ENCODE measurements around the gene PPP1R14C.

The PPP1R14C gene

GRCh38 chr6:150203378-150203777 lies 60.5 kb downstream of the PPP1R14C start:
- no peak overlapping the region for H3K4ac ChIP-seq (ENCODE audit: low read depth in 1 of 2, low read length in 2 of 2)
- H3K79me1 ChIP-seq (replicated peaks; ENCODE audit: low read length, poor library complexity, severe bottlenecking), result peaks cover 4% of the 10 kb centered on the region
- H3K9me3 ChIP-seq (ENCODE audit: control insufficient read depth, low read length), result no peaks in the 10 kb centered on the region
- H3K4me2 ChIP-seq (ENCODE audit: low read length, poor library complexity, severe bottlenecking), result no peak overlapping the region
- H3K23ac ChIP-seq (ENCODE audit: low read length in 2 of 2), result no peak overlapping the region
- no peak overlapping the region for H2AFZ ChIP-seq (ENCODE audit: low read depth, low read length)
- H3K9ac ChIP-seq (ENCODE audit: low read length), result no peak overlapping the region
- no peak overlapping the region for H2AK5ac ChIP-seq (ENCODE audit: low read length, severe bottlenecking)
- H4K8ac ChIP-seq (ENCODE audit: low read length), result no peak overlapping the region
- H3K18ac ChIP-seq (ENCODE audit: low read depth in 1 of 2, low read length in 2 of 2), result no peak overlapping the region
- H2BK5ac ChIP-seq (ENCODE audit: low read depth, low read length, poor library complexity, severe bottlenecking), result no peak overlapping the region
- H3K14ac ChIP-seq (ENCODE audit: low read length in 2 of 2), result no peak overlapping the region
- no peaks in the 10 kb centered on the region for H3K27me3 ChIP-seq (ENCODE audit: control insufficient read depth in 1 of 2, insufficient read depth in 1 of 2, low read length in 2 of 2)
- H2BK15ac ChIP-seq (ENCODE audit: low read depth, poor library complexity, severe bottlenecking), result no peak overlapping the region
- H4K91ac ChIP-seq (ENCODE audit: low read length), result no peak overlapping the region
- H2BK120ac ChIP-seq (ENCODE audit: low read depth, low read length), result no peak overlapping the region
- no peaks in the 10 kb centered on the region for H3K36me3 ChIP-seq (ENCODE audit: control insufficient read depth in 1 of 2, insufficient read depth in 2 of 2, low read depth in 1 of 2, low read length in 2 of 2)
- no peak for DNase-seq
- WGBS, result 97% methylated on average over 12 of the region's 12 CpGs
- no peak overlapping the region for H2BK12ac ChIP-seq (ENCODE audit: low read length in 2 of 2)
- H3K4me1 ChIP-seq (ENCODE audit: control insufficient read depth, insufficient read depth, low read depth, low read length), result peaks cover 10% of the 10 kb centered on the region
- H3K4me3 ChIP-seq (ENCODE audit: insufficient read depth in 1 of 2, low read depth in 1 of 2, low read length in 2 of 2), result no peak overlapping the region
- no peak overlapping the region for H3K27ac ChIP-seq (ENCODE audit: low read length, poor library complexity, severe bottlenecking)

- Histone ChIP-seq H2BK120ac (ENCODE audit: low read depth, low read length) (no peak overlapping the region), H3K9me3 (ENCODE audit: control insufficient read depth, low read length) (no peaks in the 10 kb centered on the region), H3K4ac (ENCODE audit: low read depth in 1 of 2, low read length in 2 of 2) (no peak overlapping the region), H2AK5ac (ENCODE audit: low read length, severe bottlenecking) (no peak overlapping the region), H3K79me1 (replicated peaks; ENCODE audit: low read length, poor library complexity, severe bottlenecking) (peaks cover 4% of the 10 kb centered on the region), H3K18ac (ENCODE audit: low read depth in 1 of 2, low read length in 2 of 2) (no peak overlapping the region), H3K27ac (ENCODE audit: low read length, poor library complexity, severe bottlenecking) (no peak overlapping the region), H2BK5ac (ENCODE audit: low read depth, low read length, poor library complexity, severe bottlenecking) (no peak overlapping the region), H3K4me2 (ENCODE audit: low read length, poor library complexity, severe bottlenecking) (no peak overlapping the region), H3K4me1 (ENCODE audit: control insufficient read depth, insufficient read depth, low read depth, low read length) (peaks cover 10% of the 10 kb centered on the region), H3K4me3 (ENCODE audit: insufficient read depth in 1 of 2, low read depth in 1 of 2, low read length in 2 of 2) (no peak overlapping the region), H3K27me3 (ENCODE audit: control insufficient read depth in 1 of 2, insufficient read depth in 1 of 2, low read length in 2 of 2) (no peaks in the 10 kb centered on the region), H3K9ac (ENCODE audit: low read length) (no peak overlapping the region), H3K23ac (ENCODE audit: low read length in 2 of 2) (no peak overlapping the region), H3K36me3 (ENCODE audit: control insufficient read depth in 1 of 2, insufficient read depth in 2 of 2, low read depth in 1 of 2, low read length in 2 of 2) (no peaks in the 10 kb centered on the region), H4K91ac (ENCODE audit: low read length) (no peak overlapping the region), H2AFZ (ENCODE audit: low read depth, low read length) (no peak overlapping the region), H2BK12ac (ENCODE audit: low read length in 2 of 2) (no peak overlapping the region), H2BK15ac (ENCODE audit: low read depth, poor library complexity, severe bottlenecking) (no peak overlapping the region), H4K8ac (ENCODE audit: low read length) (no peak overlapping the region), H3K14ac (ENCODE audit: low read length in 2 of 2) (no peak overlapping the region)
- DNase-seq, result no peak
- WGBS, result 95% methylated on average over 22 of the region's 22 CpGs
Observed at GRCh38 chr6:150203871-150204545, 61.2 kb downstream of the PPP1R14C start.

GRCh38 chr6:150204705-150205472 lies 62.0 kb downstream of the PPP1R14C start:
- Histone ChIP-seq H3K36me3 (ENCODE audit: control insufficient read depth in 1 of 2, insufficient read depth in 2 of 2, low read depth in 1 of 2, low read length in 2 of 2) (no peaks in the 10 kb centered on the region), H2BK12ac (ENCODE audit: low read length in 2 of 2) (no peak overlapping the region), H2AK5ac (ENCODE audit: low read length, severe bottlenecking) (no peak overlapping the region), H2BK5ac (ENCODE audit: low read depth, low read length, poor library complexity, severe bottlenecking) (no peak overlapping the region), H2BK15ac (ENCODE audit: low read depth, poor library complexity, severe bottlenecking) (no peak overlapping the region), H2AFZ (ENCODE audit: low read depth, low read length) (no peak overlapping the region), H3K27me3 (ENCODE audit: control insufficient read depth in 1 of 2, insufficient read depth in 1 of 2, low read length in 2 of 2) (no peaks in the 10 kb centered on the region), H3K14ac (ENCODE audit: low read length in 2 of 2) (no peak overlapping the region), H3K79me1 (replicated peaks; ENCODE audit: low read length, poor library complexity, severe bottlenecking) (peaks cover 4% of the 10 kb centered on the region), H3K9me3 (ENCODE audit: control insufficient read depth, low read length) (no peaks in the 10 kb centered on the region), H3K4me2 (ENCODE audit: low read length, poor library complexity, severe bottlenecking) (no peak overlapping the region), H3K9ac (ENCODE audit: low read length) (no peak overlapping the region), H3K4me3 (ENCODE audit: insufficient read depth in 1 of 2, low read depth in 1 of 2, low read length in 2 of 2) (peak overlapping the region in 1 of 2 experiments; percentile 4), H3K23ac (ENCODE audit: low read length in 2 of 2) (no peak overlapping the region), H3K4me1 (ENCODE audit: control insufficient read depth, insufficient read depth, low read depth, low read length) (peaks cover 10% of the 10 kb centered on the region), H2BK120ac (ENCODE audit: low read depth, low read length) (no peak overlapping the region), H4K8ac (ENCODE audit: low read length) (no peak overlapping the region), H3K4ac (ENCODE audit: low read depth in 1 of 2, low read length in 2 of 2) (no peak overlapping the region), H3K18ac (ENCODE audit: low read depth in 1 of 2, low read length in 2 of 2) (peak overlapping the region in 1 of 2 experiments; percentile 4), H3K27ac (ENCODE audit: low read length, poor library complexity, severe bottlenecking) (no peak overlapping the region), H4K91ac (ENCODE audit: low read length) (no peak overlapping the region)
- no peak for DNase-seq
- WGBS, result 65% methylated on average over 9 of the region's 9 CpGs

GRCh38 chr6:150207931-150208570 lies 65.2 kb downstream of the PPP1R14C start:
- Histone ChIP-seq H2BK12ac (ENCODE audit: low read length in 2 of 2) (no peak overlapping the region), H3K4me2 (ENCODE audit: low read length, poor library complexity, severe bottlenecking) (no peak overlapping the region), H3K4me1 (ENCODE audit: control insufficient read depth, insufficient read depth, low read depth, low read length) (peaks cover 3% of the 10 kb centered on the region), H3K27me3 (ENCODE audit: control insufficient read depth in 1 of 2, insufficient read depth in 1 of 2, low read length in 2 of 2) (no peaks in the 10 kb centered on the region), H2BK15ac (ENCODE audit: low read depth, poor library complexity, severe bottlenecking) (no peak overlapping the region), H2BK120ac (ENCODE audit: low read depth, low read length) (no peak overlapping the region), H3K79me1 (replicated peaks; ENCODE audit: low read length, poor library complexity, severe bottlenecking) (peaks cover 4% of the 10 kb centered on the region), H2AFZ (ENCODE audit: low read depth, low read length) (no peak overlapping the region), H3K9ac (ENCODE audit: low read length) (no peak overlapping the region), H3K14ac (ENCODE audit: low read length in 2 of 2) (no peak overlapping the region), H4K8ac (ENCODE audit: low read length) (no peak overlapping the region), H2BK5ac (ENCODE audit: low read depth, low read length, poor library complexity, severe bottlenecking) (no peak overlapping the region), H3K27ac (ENCODE audit: low read length, poor library complexity, severe bottlenecking) (no peak overlapping the region), H2AK5ac (ENCODE audit: low read length, severe bottlenecking) (no peak overlapping the region), H3K36me3 (ENCODE audit: control insufficient read depth in 1 of 2, insufficient read depth in 2 of 2, low read depth in 1 of 2, low read length in 2 of 2) (no peaks in the 10 kb centered on the region), H3K4ac (ENCODE audit: low read depth in 1 of 2, low read length in 2 of 2) (no peak overlapping the region), H4K91ac (ENCODE audit: low read length) (no peak overlapping the region), H3K4me3 (ENCODE audit: insufficient read depth in 1 of 2, low read depth in 1 of 2, low read length in 2 of 2) (no peak overlapping the region), H3K18ac (ENCODE audit: low read depth in 1 of 2, low read length in 2 of 2) (no peak overlapping the region), H3K23ac (ENCODE audit: low read length in 2 of 2) (no peak overlapping the region), H3K9me3 (ENCODE audit: control insufficient read depth, low read length) (no peaks in the 10 kb centered on the region)
- peak; percentile 66 for DNase-seq
- WGBS, result 35% methylated on average over 6 of the region's 7 CpGs
